Measurements from ENCODE around the gene KRT83.
"Not testable (repeated sequence)": the region's sequence is repeated elsewhere in the genome, so short reads cannot be mapped to it uniquely, and the experiment has no call there.

KRT83 gene

GRCh38 chr12:52350021-52350620 is 28.9 kb upstream of the KRT83 start:
- in situ Hi-C loops (cut with HindIII; ENCODE audit: low pct_unique_long_range_greater_than_20kb, low sequenced_read_pairs), result no loop called here
- DNase-seq (ENCODE audit: low read depth in 1 of 2, low spot score in 1 of 2), result no peak
- no peak for TF ChIP-seq JUND (IDR thresholded peaks at IDR 0.05; ENCODE audit: low read depth)

GRCh38 chr12:52349196-52349595 is 28.0 kb upstream of the KRT83 start:
- in situ Hi-C loops (cut with HindIII; ENCODE audit: low pct_unique_long_range_greater_than_20kb, low sequenced_read_pairs), result no loop called here
- no peak for TF ChIP-seq JUND (IDR thresholded peaks at IDR 0.05; ENCODE audit: low read depth)
- no peak for DNase-seq (ENCODE audit: low read depth in 1 of 2, low spot score in 1 of 2)

GRCh38 chr12:52347551-52348510 is 26.6 kb upstream of the KRT83 start:
- TF ChIP-seq JUND (IDR thresholded peaks at IDR 0.05; ENCODE audit: low read depth), result no peak
- no peak for DNase-seq (ENCODE audit: low read depth in 1 of 2, low spot score in 1 of 2)
- in situ Hi-C loops (cut with HindIII; ENCODE audit: low pct_unique_long_range_greater_than_20kb, low sequenced_read_pairs), result no loop called here

GRCh38 chr12:52347016-52347415 is 25.8 kb upstream of the KRT83 start:
- no peak for DNase-seq (ENCODE audit: low read depth in 1 of 2, low spot score in 1 of 2)
- in situ Hi-C loops (cut with HindIII; ENCODE audit: low pct_unique_long_range_greater_than_20kb, low sequenced_read_pairs), result no loop called here
- TF ChIP-seq JUND (IDR thresholded peaks at IDR 0.05; ENCODE audit: low read depth), result no peak

GRCh38 chr12:52346593-52346992 is 25.4 kb upstream of the KRT83 start:
- no peak for DNase-seq (ENCODE audit: low read depth in 1 of 2, low spot score in 1 of 2)
- TF ChIP-seq JUND (IDR thresholded peaks at IDR 0.05; ENCODE audit: low read depth), result no peak
- in situ Hi-C loops (cut with HindIII; ENCODE audit: low pct_unique_long_range_greater_than_20kb, low sequenced_read_pairs), result no loop called here

- DNase-seq (ENCODE audit: low read depth in 1 of 2, low spot score in 1 of 2); in situ Hi-C loops (cut with HindIII; ENCODE audit: low pct_unique_long_range_greater_than_20kb, low sequenced_read_pairs): not testable (repeated sequence)
Observed at GRCh38 chr12:52345041-52345440, 23.8 kb upstream of the KRT83 start.

GRCh38 chr12:52344111-52344510 is 22.9 kb upstream of the KRT83 start:
- DNase-seq (ENCODE audit: low read depth in 1 of 2, low spot score in 1 of 2), result no peak
- in situ Hi-C loops (cut with HindIII; ENCODE audit: low pct_unique_long_range_greater_than_20kb, low sequenced_read_pairs), result no loop called here
- no peak for TF ChIP-seq JUND (IDR thresholded peaks at IDR 0.05; ENCODE audit: low read depth)

GRCh38 chr12:52343550-52343949 is 22.4 kb upstream of the KRT83 start:
- in situ Hi-C loops (cut with HindIII; ENCODE audit: low pct_unique_long_range_greater_than_20kb, low sequenced_read_pairs), result no loop called here
- TF ChIP-seq JUND (IDR thresholded peaks at IDR 0.05; ENCODE audit: low read depth), result no peak
- DNase-seq (ENCODE audit: low read depth in 1 of 2, low spot score in 1 of 2), result no peak

GRCh38 chr12:52342781-52343490 is 21.7 kb upstream of the KRT83 start:
- no peak for TF ChIP-seq JUND (IDR thresholded peaks at IDR 0.05; ENCODE audit: low read depth)
- in situ Hi-C loops (cut with HindIII; ENCODE audit: low pct_unique_long_range_greater_than_20kb, low sequenced_read_pairs), result no loop called here
- DNase-seq (ENCODE audit: low read depth in 1 of 2, low spot score in 1 of 2), result no peak

- no peak for TF ChIP-seq JUND (IDR thresholded peaks at IDR 0.05; ENCODE audit: low read depth)
- in situ Hi-C loops (cut with HindIII; ENCODE audit: low pct_unique_long_range_greater_than_20kb, low sequenced_read_pairs), result no loop called here
- no peak for DNase-seq (ENCODE audit: low read depth in 1 of 2, low spot score in 1 of 2)
Observed at GRCh38 chr12:52341066-52341580, 19.9 kb upstream of the KRT83 start.

- DNase-seq (ENCODE audit: low read depth in 1 of 2, low spot score in 1 of 2), result no peak
- in situ Hi-C loops (cut with HindIII; ENCODE audit: low pct_unique_long_range_greater_than_20kb, low sequenced_read_pairs), result no loop called here
- TF ChIP-seq JUND (IDR thresholded peaks at IDR 0.05; ENCODE audit: low read depth), result no peak
Observed at GRCh38 chr12:52338241-52338960, 17.2 kb upstream of the KRT83 start.

GRCh38 chr12:52337054-52337453 is 15.9 kb upstream of the KRT83 start:
- no peak for DNase-seq (ENCODE audit: low read depth in 1 of 2, low spot score in 1 of 2)
- TF ChIP-seq JUND (IDR thresholded peaks at IDR 0.05; ENCODE audit: low read depth), result no peak
- in situ Hi-C loops (cut with HindIII; ENCODE audit: low pct_unique_long_range_greater_than_20kb, low sequenced_read_pairs), result no loop called here

Measured in T47D (cell line).